ENCODE measurements around the gene GPC1.
"Not testable (repeated sequence)": the region's sequence is repeated elsewhere in the genome, so short reads cannot be mapped to it uniquely, and the experiment has no call there.

Gene GPC1

DNA sequence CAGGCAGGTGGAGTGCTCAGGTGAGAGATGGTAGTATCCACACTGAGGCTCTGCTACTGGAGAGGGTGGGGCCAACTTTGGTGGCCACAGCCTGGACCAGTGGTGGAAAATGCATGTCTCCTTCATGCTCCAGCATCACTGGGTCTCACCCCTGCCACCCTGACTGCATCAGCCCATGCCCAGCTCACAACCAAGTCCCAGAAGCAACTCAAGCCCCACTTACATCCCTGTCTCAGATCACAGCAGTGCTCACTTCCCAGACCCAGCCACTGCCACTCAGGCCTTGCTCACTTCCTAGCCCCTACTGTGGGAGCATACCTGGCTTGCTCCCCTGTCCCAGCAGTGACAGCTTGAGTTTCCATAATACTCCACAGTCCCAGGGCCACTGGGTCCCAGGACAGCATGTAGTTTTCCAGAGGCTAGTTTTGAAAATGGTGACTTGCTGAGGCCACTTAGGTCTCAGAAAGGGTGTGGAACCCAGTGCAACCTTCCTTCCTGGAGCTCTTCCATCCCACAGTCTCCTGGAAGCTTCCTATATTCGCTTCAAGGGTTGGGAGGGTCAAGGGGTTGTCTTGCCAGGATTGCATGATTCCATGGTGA lies 58.8 kb downstream of the GPC1 start:
- no peak for DNase-seq (ENCODE audit: low read depth in 1 of 2, low spot score in 1 of 2)

DNA sequence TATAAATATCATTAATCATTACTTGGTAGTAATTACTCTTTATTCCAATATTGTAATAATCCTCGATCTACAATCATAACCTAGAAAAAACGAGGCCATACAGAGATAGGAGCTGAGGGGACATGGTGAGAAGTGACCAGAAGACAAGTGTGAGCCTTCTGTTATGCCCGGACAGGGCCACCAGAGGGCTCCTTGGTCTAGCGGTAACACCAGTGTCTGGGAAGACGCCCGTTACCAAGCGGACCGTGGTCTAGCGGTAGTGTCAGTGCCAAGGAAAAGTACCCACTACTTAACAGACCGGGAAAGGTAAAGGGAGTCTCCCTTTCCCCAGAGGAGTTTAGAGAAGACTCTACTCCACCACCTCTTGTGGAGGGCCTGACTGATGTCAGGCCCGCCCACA lies 59.5 kb downstream of the GPC1 start:
- not testable (repeated sequence) for DNase-seq (ENCODE audit: low read depth in 1 of 2, low spot score in 1 of 2)

DNA sequence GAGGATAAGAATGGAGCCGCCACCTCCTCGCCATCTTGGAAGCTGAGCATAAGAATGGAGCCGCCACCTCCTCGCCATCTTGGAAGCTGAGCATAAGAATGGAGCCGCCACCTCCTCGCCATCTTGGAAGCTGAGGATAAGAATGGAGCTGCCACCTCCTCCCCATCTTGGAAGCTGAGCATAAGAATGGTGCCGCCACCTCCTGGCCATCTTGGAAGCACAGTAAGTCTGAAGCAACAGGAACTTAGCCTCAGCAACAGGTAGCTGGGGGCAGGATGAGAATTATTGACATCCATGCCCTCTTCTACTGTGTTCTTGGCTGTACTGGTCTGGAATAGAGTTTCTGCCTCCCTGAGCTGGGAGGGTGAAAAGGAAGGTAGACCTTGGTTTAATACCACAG lies 61.6 kb downstream of the GPC1 start:
- not testable (repeated sequence) for DNase-seq (ENCODE audit: low read depth in 1 of 2, low spot score in 1 of 2)

DNA sequence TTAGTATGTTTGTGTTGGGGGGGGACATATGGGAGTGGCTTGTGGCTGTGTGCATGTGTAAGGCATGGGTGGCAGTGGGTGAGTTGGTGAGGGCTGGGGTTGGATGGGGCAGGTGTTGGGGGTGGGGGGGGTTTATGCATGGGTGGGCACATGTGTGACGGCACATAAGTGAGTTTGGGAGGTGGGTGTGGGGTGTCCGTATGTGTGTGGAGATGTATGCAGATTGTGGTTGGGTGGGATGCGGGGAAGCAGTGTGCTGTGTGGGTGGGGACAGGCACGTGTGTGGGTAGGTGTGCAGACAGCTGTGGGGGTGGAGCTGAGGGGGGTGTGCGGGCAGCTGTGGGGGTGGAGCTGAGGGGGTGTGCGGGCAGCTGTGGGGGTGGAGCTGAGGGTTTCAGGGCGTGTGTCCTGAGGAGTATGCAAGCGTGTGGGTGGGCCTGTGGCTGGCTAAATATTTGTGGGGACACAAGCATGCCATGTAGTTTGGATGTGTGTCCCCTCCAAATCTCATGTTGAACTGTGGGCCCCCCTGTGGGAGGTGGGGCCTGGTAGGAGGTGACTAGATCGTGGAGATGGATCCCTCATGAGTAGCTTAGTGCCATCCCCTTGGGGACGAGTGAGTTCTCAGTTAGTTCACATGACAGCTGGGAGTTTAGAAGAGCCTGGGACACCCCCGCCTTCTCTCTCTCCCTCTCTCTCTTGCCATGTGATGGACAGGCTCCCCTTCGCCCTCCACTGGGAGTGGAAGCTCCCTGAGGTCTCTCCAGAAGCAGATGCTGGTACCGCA lies 62.9 kb downstream of the GPC1 start:
- no peak for DNase-seq (ENCODE audit: low read depth in 1 of 2, low spot score in 1 of 2)

GRCh38 chr2:240498958-240499260 lies 63.4 kb downstream of the GPC1 start:
- no peak for DNase-seq (ENCODE audit: low read depth in 1 of 2, low spot score in 1 of 2)

DNA sequence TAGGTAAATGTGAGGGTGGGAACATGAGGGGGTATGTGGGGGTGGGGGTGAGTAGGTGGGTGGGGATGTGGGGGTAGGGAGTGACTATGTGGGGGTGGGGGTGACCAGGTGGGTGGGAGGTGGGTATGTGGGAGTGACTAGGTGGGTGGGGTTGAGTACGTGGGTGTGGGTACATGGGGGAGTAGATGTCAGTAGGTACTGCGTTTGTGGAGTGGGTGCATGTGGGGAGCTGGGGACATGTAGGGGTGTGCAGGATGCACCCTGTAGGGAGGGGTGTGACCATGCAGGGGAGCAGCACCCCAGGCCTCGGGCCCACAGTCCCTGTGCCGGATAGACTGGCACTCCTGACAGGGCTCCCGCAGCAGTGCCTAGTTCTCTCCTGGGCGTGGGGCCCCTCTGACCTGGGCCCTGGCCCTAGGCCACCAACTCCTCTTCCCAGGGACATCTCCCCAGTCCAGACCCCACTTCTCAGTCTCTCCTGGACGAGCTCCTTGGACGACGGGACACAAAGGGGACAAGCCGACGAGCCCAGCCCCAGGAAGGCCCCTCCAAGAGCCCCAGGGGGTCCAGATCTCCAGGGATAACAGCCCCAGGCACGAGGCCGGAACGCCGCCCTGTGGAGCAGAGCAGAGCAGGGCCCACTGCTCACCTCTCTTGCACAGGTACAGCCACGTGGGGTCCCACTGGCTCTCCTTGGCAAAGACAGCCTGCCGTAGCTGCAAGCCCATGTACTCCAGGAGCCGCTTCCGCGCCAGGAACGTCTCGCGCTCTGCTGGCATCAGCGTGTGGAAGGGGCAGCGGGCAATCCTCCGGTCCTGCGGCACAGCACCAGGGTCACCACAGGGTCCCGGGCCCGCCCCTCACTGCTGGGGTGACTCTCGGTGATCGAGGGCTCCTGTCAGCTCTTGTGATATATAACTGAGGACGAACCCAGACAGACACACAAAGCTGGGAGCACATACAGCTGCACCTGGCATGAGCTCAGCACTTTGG lies 64.1 kb downstream of the GPC1 start:
- DNase-seq (ENCODE audit: low read depth in 1 of 2, low spot score in 1 of 2), result no peak

DNA sequence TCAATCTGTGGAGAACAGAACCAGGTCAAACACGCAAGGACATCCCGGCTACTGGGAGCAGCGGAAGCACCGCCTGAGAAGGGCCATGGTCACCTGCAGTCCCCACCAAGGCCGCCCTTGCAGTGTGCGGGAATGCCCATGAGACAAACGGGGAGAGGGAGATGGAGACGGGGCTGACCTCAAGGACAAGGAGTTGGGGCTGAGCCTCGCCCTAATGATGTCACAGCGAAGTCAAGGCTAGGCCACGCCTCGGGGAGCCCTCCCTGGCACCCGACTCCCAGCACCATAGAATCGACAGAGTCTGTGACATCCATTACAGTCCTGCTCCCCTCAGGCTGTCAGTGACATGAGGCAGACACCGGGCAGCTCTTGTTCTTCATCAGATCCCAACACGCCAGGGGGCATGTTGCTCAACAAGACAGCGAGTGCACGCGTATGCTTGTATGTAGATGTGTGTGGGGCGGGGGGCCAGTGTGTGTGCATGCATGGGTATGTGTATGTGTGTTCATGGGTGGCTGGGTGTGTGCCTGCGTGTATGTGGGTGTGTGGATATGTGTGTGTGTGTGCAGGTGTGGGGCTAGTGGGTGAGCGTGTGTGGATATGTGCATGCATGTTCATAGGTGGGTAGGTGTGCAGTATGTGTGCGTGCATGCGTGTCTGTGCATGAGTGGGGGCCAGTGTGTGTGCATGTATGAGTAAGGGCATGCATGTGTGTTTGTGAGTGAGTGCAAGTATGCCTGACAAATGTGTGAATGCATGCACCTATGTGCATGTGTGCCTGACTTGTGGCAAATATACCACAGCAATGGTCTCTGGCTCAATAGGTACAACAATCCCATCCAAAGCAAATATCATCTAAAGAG lies 65.3 kb downstream of the GPC1 start:
- no peak for DNase-seq (ENCODE audit: low read depth in 1 of 2, low spot score in 1 of 2)

DNA sequence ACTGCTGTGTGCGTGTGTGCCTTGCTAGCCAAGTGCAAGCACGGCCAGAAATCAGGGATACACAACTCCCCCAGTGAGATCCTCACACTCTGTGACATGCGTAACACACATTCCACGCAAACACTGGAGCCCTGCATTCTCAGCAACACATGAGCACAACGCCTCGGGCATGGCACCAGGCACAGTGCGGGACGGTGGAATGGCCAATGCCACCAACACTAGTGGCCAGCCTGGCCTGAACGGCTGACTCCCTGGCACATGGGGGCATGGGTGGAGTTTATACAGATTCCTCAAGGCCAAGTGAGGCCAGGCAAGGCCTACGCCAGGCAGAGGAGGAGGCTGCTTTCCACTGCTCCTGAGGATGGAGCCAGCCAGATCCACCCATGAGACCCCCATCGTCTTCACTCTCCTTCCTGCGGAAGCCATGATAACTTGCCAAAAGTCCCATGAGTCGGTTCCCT lies 66.1 kb downstream of the GPC1 start:
- DNase-seq (ENCODE audit: low read depth in 1 of 2, low spot score in 1 of 2), result no peak

DNA sequence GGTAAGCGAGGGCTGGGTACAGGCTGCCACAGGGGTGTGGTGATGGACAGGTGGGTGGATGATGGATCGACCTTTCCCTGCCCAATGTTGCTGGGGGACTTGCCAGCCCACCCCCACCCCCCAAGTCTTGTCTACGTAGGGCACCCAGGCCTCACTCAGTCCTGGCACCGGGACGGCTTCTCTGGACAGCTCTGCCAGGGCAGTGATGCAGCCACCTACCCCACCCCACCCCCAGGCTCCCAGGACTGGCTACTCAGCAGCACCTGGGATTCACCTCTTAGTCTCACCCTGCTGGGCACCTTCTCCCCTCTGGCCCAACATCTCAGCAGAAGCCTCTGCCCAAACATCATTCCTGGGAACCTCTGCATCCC lies 66.6 kb downstream of the GPC1 start:
- DNase-seq (ENCODE audit: low read depth in 1 of 2, low spot score in 1 of 2), result no peak

- DNase-seq (ENCODE audit: low read depth in 1 of 2, low spot score in 1 of 2), result no peak
These were observed 67.1 kb downstream of the GPC1 start for GRCh38 chr2:240502430-240503121.

DNA sequence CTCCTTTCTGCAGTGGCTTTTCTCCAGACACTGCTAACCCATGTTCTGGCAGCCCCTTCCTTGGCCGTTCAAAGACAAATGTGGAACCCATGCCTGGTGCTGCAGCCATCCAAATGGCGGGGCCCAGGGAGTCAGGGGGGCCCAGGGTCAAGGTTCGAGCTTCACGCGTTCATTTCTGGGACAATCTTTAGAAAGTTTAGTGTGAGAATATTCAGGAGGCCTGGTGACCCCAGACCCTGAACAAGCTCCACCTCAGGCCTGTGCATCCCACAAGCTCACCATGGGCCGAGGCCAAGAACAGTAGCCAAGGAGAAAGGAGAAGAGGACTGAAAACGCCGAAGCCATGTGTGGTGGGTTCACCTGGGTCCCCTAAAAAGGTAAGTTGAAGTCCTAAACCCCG lies 67.9 kb downstream of the GPC1 start:
- DNase-seq (ENCODE audit: low read depth in 1 of 2, low spot score in 1 of 2), result no peak

GRCh38 chr2:240503848-240504247 lies 68.4 kb downstream of the GPC1 start:
- no peak for DNase-seq (ENCODE audit: low read depth in 1 of 2, low spot score in 1 of 2)

- DNase-seq (ENCODE audit: low read depth in 1 of 2, low spot score in 1 of 2), result no peak
These were observed 70.4 kb downstream of the GPC1 start for GRCh38 chr2:240505910-240506309.

GRCh38 chr2:240506406-240507059 lies 71.1 kb downstream of the GPC1 start:
- no peak for DNase-seq (ENCODE audit: low read depth in 1 of 2, low spot score in 1 of 2)

DNA sequence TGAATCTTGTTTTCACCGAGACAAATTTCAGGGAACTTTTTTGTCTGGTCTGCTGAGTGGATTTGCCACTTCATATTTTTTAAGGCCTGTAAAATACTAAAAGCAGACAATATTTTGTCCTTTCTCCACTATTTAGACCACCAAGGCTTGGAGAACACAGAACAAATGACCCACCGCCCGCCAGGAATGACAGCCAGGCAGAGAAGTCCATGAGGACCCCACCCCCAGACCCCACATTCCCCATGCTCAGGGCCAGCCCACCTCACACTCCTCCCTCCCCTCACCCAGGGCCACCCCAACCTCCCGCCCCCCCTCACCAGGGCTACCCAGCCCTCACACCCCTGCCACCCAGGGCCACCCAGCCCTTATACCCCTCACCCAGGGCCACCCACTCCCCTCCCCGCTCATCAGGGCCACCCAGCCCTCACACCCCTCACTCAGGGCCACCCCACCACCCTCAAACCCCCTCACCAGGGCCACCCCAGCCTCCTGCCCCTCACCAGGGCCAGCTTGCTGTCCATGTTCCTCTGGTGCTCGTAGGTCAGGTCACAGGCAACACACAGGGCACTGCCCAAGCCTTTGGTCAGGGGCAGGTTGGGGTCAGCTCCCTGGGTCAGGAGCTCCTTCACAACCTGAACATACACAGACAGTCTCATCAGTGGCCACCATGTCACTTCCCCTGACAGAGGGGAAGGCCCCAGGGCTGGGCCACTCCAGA lies 71.8 kb downstream of the GPC1 start:
- DNase-seq (ENCODE audit: low read depth in 1 of 2, low spot score in 1 of 2), result no peak

GRCh38 chr2:240507778-240508251 lies 72.4 kb downstream of the GPC1 start:
- DNase-seq (ENCODE audit: low read depth in 1 of 2, low spot score in 1 of 2), result no peak

GRCh38 chr2:240508832-240509545 lies 73.5 kb downstream of the GPC1 start:
- no peak for DNase-seq (ENCODE audit: low read depth in 1 of 2, low spot score in 1 of 2)

Data from stimulated activated CD4-positive, alpha-beta T cell treated with anti-CD3 and anti-CD28 coated beads, Interleukin-15, amount 100 ng/mL, for 1 hour (primary cell).